ENCODE measurements around the gene KCNE4. TPM values are rescaled to one million over a fixed set of nuclear protein-coding genes. Genes with fewer than 3 reads are reported as not detected.
"Not testable (repeated sequence)": the region's sequence is repeated elsewhere in the genome, so short reads cannot be mapped to it uniquely, and the experiment has no call there.

The KCNE4 gene
- total RNA-seq, 1 donor = under 0.01 TPM

GRCh38 chr2:223060201-223060825 lies 8.3 kb downstream of the KCNE4 start:
- H3K4me3 ChIP-seq (ENCODE audit: low read length) = no peak overlapping the region
- H3K9me3 ChIP-seq (ENCODE audit: low read depth, low read length) = no peaks in the 10 kb centered on the region
- H3K4me1 ChIP-seq (ENCODE audit: insufficient read depth, low read length) = no peaks in the 10 kb centered on the region
- H3K27me3 ChIP-seq (ENCODE audit: insufficient read depth, low read length) = no peaks in the 10 kb centered on the region

GRCh38 chr2:223062396-223062795 lies 10.4 kb downstream of the KCNE4 start:
- Histone ChIP-seq H3K4me3 (ENCODE audit: low read length) (no peak overlapping the region), H3K27me3 (ENCODE audit: insufficient read depth, low read length) (no peaks in the 10 kb centered on the region), H3K9me3 (ENCODE audit: low read depth, low read length) (no peaks in the 10 kb centered on the region), H3K4me1 (ENCODE audit: insufficient read depth, low read length) (no peaks in the 10 kb centered on the region)

GRCh38 chr2:223065107-223065506 lies 13.1 kb downstream of the KCNE4 start:
- H3K4me1 ChIP-seq (ENCODE audit: insufficient read depth, low read length) = no peaks in the 10 kb centered on the region
- no peaks in the 10 kb centered on the region for H3K9me3 ChIP-seq (ENCODE audit: low read depth, low read length)
- H3K4me3 ChIP-seq (ENCODE audit: low read length) = no peak overlapping the region
- no peaks in the 10 kb centered on the region for H3K27me3 ChIP-seq (ENCODE audit: insufficient read depth, low read length)

GRCh38 chr2:223066721-223067120 lies 14.7 kb downstream of the KCNE4 start:
- Histone ChIP-seq H3K9me3 (ENCODE audit: low read depth, low read length) (no peaks in the 10 kb centered on the region), H3K4me3 (ENCODE audit: low read length) (no peak overlapping the region), H3K4me1 (ENCODE audit: insufficient read depth, low read length) (no peaks in the 10 kb centered on the region), H3K27me3 (ENCODE audit: insufficient read depth, low read length) (no peaks in the 10 kb centered on the region)

GRCh38 chr2:223068071-223068470 lies 16.1 kb downstream of the KCNE4 start:
- Histone ChIP-seq H3K9me3 (ENCODE audit: low read depth, low read length) (no peaks in the 10 kb centered on the region), H3K27me3 (ENCODE audit: insufficient read depth, low read length) (no peaks in the 10 kb centered on the region), H3K4me1 (ENCODE audit: insufficient read depth, low read length) (no peaks in the 10 kb centered on the region), H3K4me3 (ENCODE audit: low read length) (no peak overlapping the region)

GRCh38 chr2:223069465-223069864 lies 17.5 kb downstream of the KCNE4 start:
- no peak overlapping the region for H3K4me3 ChIP-seq (ENCODE audit: low read length)
- no peaks in the 10 kb centered on the region for H3K4me1 ChIP-seq (ENCODE audit: insufficient read depth, low read length)
- H3K27me3 ChIP-seq (ENCODE audit: insufficient read depth, low read length) = no peaks in the 10 kb centered on the region
- no peaks in the 10 kb centered on the region for H3K9me3 ChIP-seq (ENCODE audit: low read depth, low read length)

- H3K4me1 ChIP-seq (ENCODE audit: insufficient read depth, low read length) = no peaks in the 10 kb centered on the region
- no peaks in the 10 kb centered on the region for H3K9me3 ChIP-seq (ENCODE audit: low read depth, low read length)
- no peak overlapping the region for H3K4me3 ChIP-seq (ENCODE audit: low read length)
- H3K27me3 ChIP-seq (ENCODE audit: insufficient read depth, low read length) = no peaks in the 10 kb centered on the region
These were observed 18.0 kb downstream of the KCNE4 start for GRCh38 chr2:223069988-223070387.

GRCh38 chr2:223071139-223071538 lies 19.1 kb downstream of the KCNE4 start:
- H3K9me3 ChIP-seq (ENCODE audit: low read depth, low read length) = no peaks in the 10 kb centered on the region
- H3K27me3 ChIP-seq (ENCODE audit: insufficient read depth, low read length) = no peaks in the 10 kb centered on the region
- H3K4me3 ChIP-seq (ENCODE audit: low read length) = no peak overlapping the region
- H3K4me1 ChIP-seq (ENCODE audit: insufficient read depth, low read length) = no peaks in the 10 kb centered on the region

GRCh38 chr2:223072826-223073225 lies 20.8 kb downstream of the KCNE4 start:
- Histone ChIP-seq H3K9me3 (ENCODE audit: low read depth, low read length) (no peaks in the 10 kb centered on the region), H3K4me1 (ENCODE audit: insufficient read depth, low read length) (no peaks in the 10 kb centered on the region), H3K27me3 (ENCODE audit: insufficient read depth, low read length) (no peaks in the 10 kb centered on the region), H3K4me3 (ENCODE audit: low read length) (no peak overlapping the region)

- Histone ChIP-seq H3K27me3 (ENCODE audit: insufficient read depth, low read length) (no peaks in the 10 kb centered on the region), H3K4me3 (ENCODE audit: low read length) (no peak overlapping the region), H3K9me3 (ENCODE audit: low read depth, low read length) (no peaks in the 10 kb centered on the region), H3K4me1 (ENCODE audit: insufficient read depth, low read length) (no peaks in the 10 kb centered on the region)
These were observed 23.6 kb downstream of the KCNE4 start for GRCh38 chr2:223075301-223076270.

- Histone ChIP-seq H3K9me3 (ENCODE audit: low read depth, low read length) (no peaks in the 10 kb centered on the region), H3K4me1 (ENCODE audit: insufficient read depth, low read length) (no peaks in the 10 kb centered on the region), H3K4me3 (ENCODE audit: low read length) (no peak overlapping the region), H3K27me3 (ENCODE audit: insufficient read depth, low read length) (no peaks in the 10 kb centered on the region)
These were observed 24.6 kb downstream of the KCNE4 start for GRCh38 chr2:223076573-223076972.

- Histone ChIP-seq H3K4me1 (ENCODE audit: insufficient read depth, low read length) (no peaks in the 10 kb centered on the region), H3K9me3 (ENCODE audit: low read depth, low read length) (no peaks in the 10 kb centered on the region), H3K27me3 (ENCODE audit: insufficient read depth, low read length) (no peaks in the 10 kb centered on the region), H3K4me3 (ENCODE audit: low read length) (no peak overlapping the region)
These were observed 26.5 kb downstream of the KCNE4 start for GRCh38 chr2:223078482-223078881.

- Histone ChIP-seq H3K4me3 (ENCODE audit: low read length) (no peak overlapping the region), H3K27me3 (ENCODE audit: insufficient read depth, low read length) (no peaks in the 10 kb centered on the region), H3K4me1 (ENCODE audit: insufficient read depth, low read length) (no peaks in the 10 kb centered on the region), H3K9me3 (ENCODE audit: low read depth, low read length) (no peaks in the 10 kb centered on the region)
These were observed 27.4 kb downstream of the KCNE4 start for GRCh38 chr2:223079378-223079777.

- H3K9me3 ChIP-seq (ENCODE audit: low read depth, low read length) = no peaks in the 10 kb centered on the region
- no peaks in the 10 kb centered on the region for H3K27me3 ChIP-seq (ENCODE audit: insufficient read depth, low read length)
- H3K4me1 ChIP-seq (ENCODE audit: insufficient read depth, low read length) = no peaks in the 10 kb centered on the region
- no peak overlapping the region for H3K4me3 ChIP-seq (ENCODE audit: low read length)
These were observed 27.9 kb downstream of the KCNE4 start for GRCh38 chr2:223079925-223080324.

- H3K4me1 ChIP-seq (ENCODE audit: insufficient read depth, low read length); H3K27me3 ChIP-seq (ENCODE audit: insufficient read depth, low read length); H3K9me3 ChIP-seq (ENCODE audit: low read depth, low read length); H3K4me3 ChIP-seq (ENCODE audit: low read length): not testable (repeated sequence)
These were observed 28.9 kb downstream of the KCNE4 start for GRCh38 chr2:223080790-223081360.

Measured in mononuclear cell (primary cell).